HG03558 (cell line): ENCODE results near the gene CAPN8.

ENCODE experiments used
- ATAC-seq: cut with Tn5 transposase; IDR thresholded peaks from one replicate; pipeline ENCODE4 v1.9.1; 2021; ENCODE audit warnings: moderate number of reproducible peaks; ENCODE audit not compliant: unreplicated experiment; ENCODE audit errors: extremely low read depth

CAPN8 gene

GRCh38 chr1:223702735-223703667 lies 37.5 kb upstream of the CAPN8 start:
- ATAC-seq, result no peak

DNA sequence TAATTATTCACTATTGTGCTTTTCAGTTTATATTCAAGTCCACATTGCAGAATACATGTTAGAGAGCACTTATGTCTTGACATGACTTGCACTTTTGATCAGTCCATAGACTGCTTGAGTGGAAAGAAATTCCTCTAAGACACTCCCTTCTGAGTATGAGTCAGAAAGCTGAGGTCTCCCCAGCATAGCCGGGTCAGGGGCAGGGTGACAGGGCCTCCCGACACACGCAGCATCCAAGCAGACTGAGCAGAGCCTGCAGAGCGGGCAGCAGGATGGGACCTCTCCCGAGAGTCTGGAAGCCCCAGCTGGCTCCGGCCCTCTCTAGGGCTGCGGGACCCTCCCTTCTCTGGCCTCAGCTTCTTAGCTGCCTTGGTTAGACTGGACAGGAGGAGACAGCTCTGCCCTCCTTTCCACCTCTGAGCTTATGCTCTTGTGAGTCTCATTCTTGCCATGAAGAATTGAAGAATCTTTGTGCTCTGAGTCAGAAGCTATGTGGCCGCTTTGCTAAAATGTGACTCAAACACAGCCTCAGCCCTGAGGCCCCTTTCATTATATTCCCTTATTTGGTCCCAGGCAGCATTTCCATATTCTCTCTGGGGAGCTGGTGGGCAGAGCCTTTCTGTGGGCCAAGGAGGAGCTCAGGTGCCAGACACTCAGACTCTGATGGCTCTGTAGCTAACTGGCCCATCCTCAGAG lies 35.6 kb upstream of the CAPN8 start:
- ATAC-seq, result no peak

DNA sequence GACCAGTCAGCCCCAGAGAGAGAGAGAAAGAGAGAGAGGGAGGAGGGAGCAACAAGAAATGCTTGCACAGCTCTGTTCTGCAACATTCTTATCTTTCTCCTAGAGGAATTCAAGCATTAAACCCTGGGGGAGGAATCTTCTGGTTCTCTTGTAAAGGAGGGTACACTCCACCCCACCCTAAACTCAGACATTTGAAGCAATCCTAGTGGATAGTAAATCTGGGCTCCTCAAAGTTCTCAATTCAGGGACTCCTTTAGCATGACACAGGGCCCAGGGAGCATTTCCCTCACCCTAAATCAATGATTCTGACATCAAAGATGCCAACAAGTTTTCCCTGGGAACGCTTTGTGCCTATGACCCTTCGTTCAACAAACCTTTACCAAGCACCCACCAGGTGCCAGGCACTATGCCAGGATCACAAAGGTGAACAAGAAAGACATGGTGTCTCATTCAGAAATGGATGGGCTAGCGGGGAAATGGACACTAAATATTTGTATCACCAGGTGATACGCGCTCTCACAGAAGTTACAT lies 35.0 kb upstream of the CAPN8 start:
- ATAC-seq, result no peak

DNA sequence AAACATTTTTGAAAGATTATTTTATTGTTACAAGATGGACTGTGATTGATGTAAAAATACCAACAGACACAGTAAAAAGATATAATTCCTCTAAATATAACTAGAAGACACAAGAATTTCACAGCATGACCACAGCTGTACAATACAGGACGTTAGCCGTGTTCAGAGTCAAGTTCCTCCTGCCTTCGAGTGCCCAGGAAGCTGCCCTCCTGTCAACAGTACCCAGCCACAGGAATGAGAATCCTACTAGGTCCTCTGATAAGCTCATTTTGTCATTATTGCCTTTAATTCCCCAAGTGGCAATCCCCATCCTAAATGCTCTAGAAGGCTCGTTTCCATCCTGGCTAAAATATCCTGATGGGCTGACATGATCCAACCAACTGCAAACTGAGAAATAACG lies 30.4 kb upstream of the CAPN8 start:
- no peak for ATAC-seq

DNA sequence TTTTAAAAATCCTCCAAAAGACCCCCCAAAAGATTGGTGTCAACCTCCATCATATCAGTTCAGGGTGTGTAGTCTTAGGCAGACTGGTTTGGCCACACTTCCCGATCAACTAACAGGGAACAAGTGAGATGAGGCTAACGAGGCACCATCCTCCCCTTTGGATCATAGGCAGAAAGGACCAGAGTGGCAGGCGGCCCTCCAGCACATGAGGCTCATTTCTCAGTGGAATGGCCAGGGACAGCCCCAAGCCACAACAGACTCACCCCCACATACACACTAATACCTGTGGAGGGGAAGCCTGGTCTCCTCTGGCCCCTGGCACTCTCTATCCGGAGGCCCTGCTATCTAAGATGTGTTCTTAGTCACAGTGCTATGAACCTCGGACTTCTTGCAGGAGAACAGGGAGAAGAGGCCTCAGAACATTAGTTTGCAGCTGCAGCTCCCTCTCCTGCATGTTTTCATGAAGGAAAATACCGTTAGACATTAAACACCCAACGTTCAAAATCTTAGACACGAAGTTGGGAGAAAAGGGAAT lies 29.6 kb upstream of the CAPN8 start:
- ATAC-seq, result no peak

- no peak for ATAC-seq
Observed at GRCh38 chr1:223691121-223691520, 25.6 kb upstream of the CAPN8 start.

GRCh38 chr1:223684488-223684792 lies 18.9 kb upstream of the CAPN8 start:
- ATAC-seq, result no peak

DNA sequence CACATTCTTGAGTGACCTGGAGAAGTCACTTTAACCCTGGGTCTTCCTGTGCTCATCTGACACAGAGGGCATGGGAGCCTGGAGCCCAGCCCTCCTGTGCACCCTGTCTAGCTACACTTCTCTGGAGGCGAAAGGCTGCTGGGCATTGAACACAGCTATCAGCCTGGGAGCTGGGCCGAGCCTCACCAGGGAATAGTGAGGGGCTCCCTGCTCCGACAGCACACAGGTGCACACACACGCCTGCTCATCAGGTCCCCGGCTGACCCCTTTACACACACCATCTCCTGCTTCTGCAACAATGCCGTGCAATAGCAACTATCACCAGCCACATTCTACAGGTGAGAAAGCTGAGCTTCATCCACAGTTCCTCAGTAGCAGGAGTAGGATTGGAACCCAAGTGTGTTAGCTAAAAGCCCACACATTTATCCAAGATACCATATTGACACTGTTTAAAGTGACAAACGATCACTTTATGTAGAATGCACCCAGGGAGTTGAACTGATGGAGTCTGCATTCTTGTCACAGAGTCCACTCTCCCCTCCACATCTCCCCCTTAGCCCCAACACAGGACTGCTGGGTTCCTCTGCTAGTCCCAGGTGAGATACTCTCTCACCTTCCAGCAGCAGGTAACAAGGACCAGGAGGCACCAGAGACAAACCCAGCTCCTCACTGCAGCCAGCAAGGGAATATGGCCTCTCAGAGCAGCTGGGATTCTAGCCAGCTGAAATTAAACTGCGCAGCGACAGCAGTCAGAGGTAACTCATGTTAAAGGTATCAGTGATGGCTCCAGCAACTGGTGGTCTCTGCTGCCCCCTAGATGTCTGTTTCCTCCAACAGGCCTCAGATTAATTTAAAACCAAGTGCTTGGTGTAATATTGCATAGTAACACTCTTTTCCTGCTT lies 18.3 kb upstream of the CAPN8 start:
- no peak for ATAC-seq

- ATAC-seq, result no peak
Observed at GRCh38 chr1:223682502-223682901, 17.0 kb upstream of the CAPN8 start.

DNA sequence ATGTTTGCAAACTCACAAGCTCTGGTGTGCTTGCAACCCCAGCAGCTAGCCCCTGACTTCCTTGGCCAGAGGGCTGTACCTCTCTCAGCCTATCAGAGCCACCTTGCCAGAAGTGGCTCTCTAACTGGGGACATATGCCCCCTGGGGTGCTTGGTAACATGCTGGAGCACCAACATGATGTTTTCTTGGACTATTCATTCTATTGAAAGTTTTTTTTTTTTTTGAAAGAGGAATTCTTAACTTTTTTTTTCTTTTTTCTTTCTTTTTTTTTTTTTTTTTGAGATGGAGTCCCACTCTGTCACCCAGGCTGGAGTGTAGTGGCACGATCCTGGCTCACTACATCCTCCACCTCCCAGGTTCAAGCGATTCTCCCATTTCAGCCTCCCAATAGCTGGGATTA lies 14.7 kb upstream of the CAPN8 start:
- ATAC-seq, result no peak

GRCh38 chr1:223678841-223679240 lies 13.3 kb upstream of the CAPN8 start:
- no peak for ATAC-seq

- ATAC-seq, result no peak
Observed at GRCh38 chr1:223674119-223674890, 8.8 kb upstream of the CAPN8 start.

GRCh38 chr1:223670458-223671159 lies 5.1 kb upstream of the CAPN8 start:
- ATAC-seq, result no peak

GRCh38 chr1:223669003-223669795 lies 3.7 kb upstream of the CAPN8 start:
- no peak for ATAC-seq

DNA sequence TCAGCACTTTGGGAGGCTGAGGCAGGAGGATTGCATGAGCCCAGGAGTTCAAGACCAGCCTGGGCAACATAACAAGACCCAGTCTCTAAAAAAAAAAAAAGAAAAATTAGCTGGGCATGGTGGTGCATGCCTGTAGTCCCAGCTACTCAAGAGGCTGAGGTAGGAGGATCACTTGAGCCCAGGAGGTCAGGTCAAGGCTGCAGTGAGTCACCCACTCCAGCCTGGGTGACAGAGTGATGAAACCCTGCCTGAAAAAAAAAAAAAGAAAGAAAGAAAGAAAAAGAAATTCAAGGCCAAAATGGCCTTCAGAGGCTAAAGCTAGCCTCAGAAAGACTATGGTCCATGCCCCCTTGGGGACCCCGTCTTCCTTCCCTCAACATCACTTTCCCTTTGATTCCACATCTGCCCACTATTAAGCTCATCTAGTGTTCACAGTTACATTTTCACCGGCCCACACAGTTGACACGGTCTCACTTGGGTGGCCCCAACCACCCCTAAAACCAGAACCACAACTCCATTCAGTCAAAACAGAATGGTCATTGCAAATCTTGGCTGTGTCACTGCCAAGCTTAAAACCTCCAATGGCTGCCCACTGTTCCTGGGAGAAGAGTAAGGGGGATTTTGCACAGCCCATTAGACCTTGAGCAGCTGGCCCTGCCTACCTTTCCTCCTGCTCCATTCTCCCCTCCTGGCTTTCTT lies 2.1 kb upstream of the CAPN8 start:
- no peak for ATAC-seq

DNA sequence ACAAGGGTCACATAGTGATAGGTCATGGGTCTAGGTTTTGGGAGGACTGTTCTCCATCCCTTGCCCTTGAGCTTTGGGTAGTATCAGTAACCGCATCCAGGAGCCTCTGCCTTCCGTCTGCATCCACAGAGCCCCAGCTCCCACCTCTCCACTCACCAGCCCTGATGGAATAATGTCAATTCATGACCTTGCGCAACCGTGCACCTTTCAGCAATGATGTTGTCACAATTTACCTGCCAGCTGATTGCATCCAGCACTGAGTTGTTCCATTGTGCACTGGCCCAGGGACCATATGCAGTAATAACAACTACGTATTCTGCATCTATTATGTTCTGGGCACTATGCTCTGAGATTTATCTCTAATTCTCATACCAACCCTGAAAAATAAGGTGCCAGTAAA lies 1.4 kb downstream of the CAPN8 start:
- ATAC-seq, result no peak

DNA sequence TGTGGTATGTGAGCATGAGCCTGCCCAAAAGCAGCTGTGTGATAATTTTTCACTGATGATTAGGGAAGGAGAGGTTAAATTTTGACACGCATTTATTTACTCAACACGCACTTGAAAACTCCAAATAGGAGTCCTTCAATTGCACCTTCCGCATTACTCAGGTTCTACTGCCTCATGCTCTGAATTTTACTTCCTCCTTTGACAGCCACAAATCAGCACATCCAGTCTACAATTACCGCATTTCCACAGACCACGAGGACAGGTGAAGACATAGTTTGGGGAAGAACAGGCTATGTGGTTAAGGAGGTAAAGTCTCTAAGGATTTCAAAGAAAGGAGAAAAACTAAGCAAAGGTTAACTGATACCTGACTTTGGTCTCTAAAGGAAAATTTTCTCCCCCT lies 2.6 kb downstream of the CAPN8 start:
- ATAC-seq, result no peak

GRCh38 chr1:223659711-223660110 lies 5.8 kb downstream of the CAPN8 start:
- no peak for ATAC-seq
